Uterus (tissue), 4 donors: ENCODE data around the gene ALKBH7. TPM values are rescaled to one million over a fixed set of nuclear protein-coding genes. Genes with fewer than 3 reads are reported as not detected.
A peak's percentile ranks its signal among the peaks of the same experiment; 100 is the strongest.
"Not testable (repeated sequence)": the region's sequence is repeated elsewhere in the genome, so short reads cannot be mapped to it uniquely, and the experiment has no call there.

Experiments
- DNase-seq, 2 donors: peaks; one replicate each; pipeline ENCODE4 v3.0.0-alpha.2; 2019 to 2020
- H3K27ac ChIP-seq, 2 donors: fragments of 200-600 bp; sonication (generic); 1 replicate in 1 of 2; 2 replicates in 1 of 2; pipeline ENCODE4 v1.5.1; 2016 to 2018
- H3K27me3 ChIP-seq, 2 donors: fragments of 200-600 bp; sonication (generic); one replicate each; pipeline ENCODE4 v1.5.1; 2018 to 2019; ENCODE audit warnings: control low read depth in 1 of 2
- H3K36me3 ChIP-seq, 2 donors: fragments of 200-600 bp; sonication (generic); one replicate each; pipeline ENCODE4 v1.5.1; 2019; ENCODE audit warnings: control low read depth in 1 of 2
- H3K4me1 ChIP-seq, 2 donors: fragments of 200-600 bp; sonication (generic); one replicate each; pipeline ENCODE4 v1.5.1; 2018 to 2019; ENCODE audit warnings: control low read depth in 1 of 2
- H3K4me3 ChIP-seq, 2 donors: fragments of 200-600 bp; sonication (generic); 1 replicate in 1 of 2; 2 replicates in 1 of 2; pipeline ENCODE4 v1.5.1; 2018 to 2019; ENCODE audit warnings: mild to moderate bottlenecking in 1 of 2
- H3K9me3 ChIP-seq, 2 donors: fragments of 200-600 bp; sonication (generic); one replicate each; pipeline ENCODE4 v1.5.1; 2019; ENCODE audit warnings: control low read depth in 1 of 2
- POLR2A ChIP-seq, 2 donors: fragments of 450-650 bp; IDR thresholded peaks; one replicate each; pipeline ENCODE4 v1.6.1; 2016; ENCODE audit warnings: antibody characterized with exemption in 2 of 2, mild to moderate bottlenecking in 1 of 2, moderate library complexity in 1 of 2
- intact Hi-C: fragments of 100-400 bp; cut with DNase I; formaldehyde crosslinking; loops from one replicate; pipeline ENCODE4 v1.15.1; 2023; ENCODE audit warnings: low total_unique reads
- total RNA-seq, 4 donors: library from RNA; depleted of rRNA in 3 of 4; stranded (reverse); fragments of >200 nt in 3 of 4; gene quantifications; one replicate each; pipeline versions ENCODE4 v1.1.0 to v1.2.4, GENCODE V29; 2014 to 2023
- TF ChIP-seq, protein P1 (sequence below), 4 experiments: fragments of 200-600 bp in 2 of 4; fragments of 450-650 bp in 2 of 4; sonication (generic) in 2 of 4; IDR thresholded peaks; one replicate each; pipeline ENCODE4 v1.5.1; 2016 to 2019; ENCODE audit warnings: antibody characterized with exemption in 4 of 4, mild to moderate bottlenecking in 2 of 4, moderate library complexity in 1 of 4
- donor health status: DM: yes; HTN: yes; CAD: no.

Gene ALKBH7
- total RNA-seq, 4 donors from 2014 or later = 17.4 to 84.8 (median 42.7) TPM

DNA sequence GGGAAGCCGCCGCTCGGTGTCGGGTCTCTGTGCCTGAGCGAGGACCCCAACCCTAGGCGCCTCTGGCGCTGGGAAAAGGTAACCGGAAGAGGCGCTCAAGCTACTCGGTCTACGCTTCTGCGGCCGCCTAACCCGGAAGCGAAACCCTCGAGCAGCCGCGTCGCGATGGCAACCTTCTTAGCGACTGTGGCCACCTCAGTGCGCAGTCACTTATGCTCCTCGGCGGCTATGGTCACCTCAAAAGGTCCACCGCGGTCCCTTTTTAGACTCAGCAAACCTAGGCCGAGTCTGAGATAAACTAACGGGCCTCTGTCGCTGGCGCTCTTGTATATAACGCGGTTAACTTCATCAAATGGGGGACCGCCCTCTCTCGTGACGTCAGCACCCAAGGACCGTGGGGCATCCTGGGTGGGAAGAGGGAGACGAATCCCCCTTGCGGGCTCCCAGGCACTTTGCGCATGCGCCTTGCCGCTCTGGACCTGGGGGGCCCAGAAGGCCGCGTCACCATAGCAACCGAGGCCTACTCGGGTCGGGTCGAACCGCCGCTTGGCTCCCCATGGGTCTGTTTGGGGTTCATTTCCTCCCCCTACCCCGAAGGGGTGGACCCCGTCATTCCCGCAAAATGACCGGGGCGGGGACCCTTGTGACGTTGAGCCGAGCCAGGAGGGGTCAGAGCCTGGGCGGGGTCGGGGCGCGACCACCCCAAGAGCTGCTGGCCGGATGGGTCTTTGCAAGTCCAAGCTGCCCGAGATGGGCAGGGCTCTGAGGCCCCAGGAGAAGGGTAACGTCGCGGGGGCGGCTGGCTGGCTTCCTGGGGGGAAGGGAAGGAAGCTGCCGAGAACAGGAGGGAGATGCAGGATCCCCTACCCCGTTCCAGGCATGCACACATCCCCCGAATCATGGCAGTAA lies 20.7 kb downstream of the ALKBH7 start, which contains the start of gene GTF2F1:
Gene GTF2F1, minus strand, starts transcription at position 91 of the 909 bp plus-strand sequence. CDS start 169 bp downstream, outside the sequence.
- Histone ChIP-seq H3K27ac (peak within 1 kb of the TSS; percentile 94 to 98), H3K36me3 (no peaks in the 10 kb centered on the region), H3K27me3 (no peaks in the 10 kb centered on the region), H3K4me1 (peaks cover 0 to 8% of the 10 kb centered on the region in 2 donors), H3K9me3 (no peaks in the 10 kb centered on the region), H3K4me3 (peak within 1 kb of the TSS; percentile 80 to 96)
- intact Hi-C loops = no loop called here
- DNase-seq = peak; percentile 96 to 97
- peak in 1 of 2 donors; percentile 55 for TF ChIP-seq POLR2A (IDR thresholded peaks at IDR 0.05)
- TF ChIP-seq, protein P1, sequence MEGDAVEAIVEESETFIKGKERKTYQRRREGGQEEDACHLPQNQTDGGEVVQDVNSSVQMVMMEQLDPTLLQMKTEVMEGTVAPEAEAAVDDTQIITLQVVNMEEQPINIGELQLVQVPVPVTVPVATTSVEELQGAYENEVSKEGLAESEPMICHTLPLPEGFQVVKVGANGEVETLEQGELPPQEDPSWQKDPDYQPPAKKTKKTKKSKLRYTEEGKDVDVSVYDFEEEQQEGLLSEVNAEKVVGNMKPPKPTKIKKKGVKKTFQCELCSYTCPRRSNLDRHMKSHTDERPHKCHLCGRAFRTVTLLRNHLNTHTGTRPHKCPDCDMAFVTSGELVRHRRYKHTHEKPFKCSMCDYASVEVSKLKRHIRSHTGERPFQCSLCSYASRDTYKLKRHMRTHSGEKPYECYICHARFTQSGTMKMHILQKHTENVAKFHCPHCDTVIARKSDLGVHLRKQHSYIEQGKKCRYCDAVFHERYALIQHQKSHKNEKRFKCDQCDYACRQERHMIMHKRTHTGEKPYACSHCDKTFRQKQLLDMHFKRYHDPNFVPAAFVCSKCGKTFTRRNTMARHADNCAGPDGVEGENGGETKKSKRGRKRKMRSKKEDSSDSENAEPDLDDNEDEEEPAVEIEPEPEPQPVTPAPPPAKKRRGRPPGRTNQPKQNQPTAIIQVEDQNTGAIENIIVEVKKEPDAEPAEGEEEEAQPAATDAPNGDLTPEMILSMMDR (IDR thresholded peaks at IDR 0.05) = peak in 2 of 4 experiments; percentile 2 to 24

DNA sequence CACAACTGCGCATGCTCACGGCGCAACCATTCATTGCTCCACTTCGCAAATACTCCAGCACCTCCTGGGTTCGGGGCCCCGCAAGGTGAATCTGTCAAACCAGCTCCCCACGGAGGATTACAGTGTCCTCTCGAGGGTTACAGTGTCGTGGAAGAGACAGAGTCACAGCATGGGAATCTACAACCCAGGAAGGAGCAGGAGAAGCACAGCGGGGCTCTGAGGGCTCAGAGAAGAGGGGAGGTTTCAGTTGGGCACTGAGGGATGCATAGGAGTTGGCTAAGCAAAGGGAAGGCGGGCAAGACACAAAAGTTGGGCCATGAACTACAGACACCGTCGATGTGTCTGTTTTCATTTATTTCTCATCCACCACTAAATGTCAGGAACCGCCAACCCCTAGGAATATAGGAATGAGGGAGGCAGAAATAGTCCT lies 21.4 kb downstream of the ALKBH7 start:
- Histone ChIP-seq H3K36me3 (no peaks in the 10 kb centered on the region), H3K27ac (peak overlapping the region; percentile 94 to 98), H3K27me3 (no peaks in the 10 kb centered on the region), H3K4me1 (peaks cover 0 to 8% of the 10 kb centered on the region in 2 donors), H3K4me3 (peak overlapping the region; percentile 80 to 96), H3K9me3 (no peaks in the 10 kb centered on the region)
- intact Hi-C loops = no loop called here
- DNase-seq = no peak
- TF ChIP-seq, protein P1 (IDR thresholded peaks at IDR 0.05) = no peak
- TF ChIP-seq POLR2A (IDR thresholded peaks at IDR 0.05) = no peak

DNA sequence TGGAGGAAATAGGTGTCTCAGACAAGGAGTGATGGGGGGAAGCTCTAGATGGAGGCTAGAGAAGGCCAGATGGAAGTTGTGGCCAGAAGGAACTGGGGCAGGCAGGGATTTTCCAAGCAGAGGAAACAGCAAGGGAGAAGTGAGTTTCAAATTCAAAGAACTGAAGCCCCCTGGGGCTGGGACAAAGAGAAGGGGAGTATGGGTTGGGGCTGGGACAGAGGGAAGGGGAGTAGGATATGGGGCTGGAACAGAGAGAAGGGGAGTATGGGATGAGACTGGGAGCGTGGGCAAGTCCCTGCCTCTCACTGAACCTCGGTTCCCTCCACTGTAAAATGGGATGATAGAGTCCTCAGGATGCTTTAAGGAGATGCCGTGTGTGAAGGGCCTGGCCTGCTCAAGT lies 22.2 kb downstream of the ALKBH7 start:
- no peak for TF ChIP-seq POLR2A (IDR thresholded peaks at IDR 0.05)
- TF ChIP-seq, protein P1 (IDR thresholded peaks at IDR 0.05) = no peak
- intact Hi-C loops = no loop called here

DNA sequence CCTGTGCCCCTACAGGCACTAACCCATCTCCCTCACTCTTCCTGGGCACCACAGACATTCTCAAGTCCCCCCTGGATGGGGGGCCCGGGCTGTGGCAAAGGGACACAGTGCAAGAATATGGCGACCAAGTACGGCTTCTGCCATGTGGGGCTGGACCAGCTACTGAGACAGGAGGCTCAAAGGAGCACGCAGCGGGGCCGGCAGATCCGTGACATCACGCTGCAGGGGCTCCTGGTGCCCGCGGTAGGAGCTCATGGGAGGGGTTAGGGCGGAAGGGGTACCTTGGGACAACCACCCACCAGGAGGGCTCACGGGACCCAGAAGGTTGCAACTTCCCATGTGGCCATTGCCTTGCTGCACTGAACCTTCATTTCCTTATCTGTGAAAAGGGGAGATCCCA lies 23.7 kb downstream of the ALKBH7 start:
- Histone ChIP-seq H3K9me3 (no peaks in the 10 kb centered on the region), H3K27ac (no peak overlapping the region), H3K4me3 (no peak overlapping the region), H3K4me1 (peaks cover 0 to 8% of the 10 kb centered on the region in 2 donors), H3K36me3 (no peaks in the 10 kb centered on the region), H3K27me3 (no peaks in the 10 kb centered on the region)
- TF ChIP-seq POLR2A (IDR thresholded peaks at IDR 0.05) = no peak
- TF ChIP-seq, protein P1 (IDR thresholded peaks at IDR 0.05) = no peak
- DNase-seq = no peak
- intact Hi-C loops = no loop called here

More for the DNA sequence above, 22.2 kb downstream of the ALKBH7 start:
- Histone ChIP-seq H3K4me1 (peaks cover 0 to 8% of the 10 kb centered on the region in 2 donors), H3K4me3 (no peak overlapping the region), H3K9me3 (no peaks in the 10 kb centered on the region), H3K36me3 (no peaks in the 10 kb centered on the region), H3K27ac (no peak overlapping the region), H3K27me3 (no peaks in the 10 kb centered on the region)
- DNase-seq = no peak

DNA sequence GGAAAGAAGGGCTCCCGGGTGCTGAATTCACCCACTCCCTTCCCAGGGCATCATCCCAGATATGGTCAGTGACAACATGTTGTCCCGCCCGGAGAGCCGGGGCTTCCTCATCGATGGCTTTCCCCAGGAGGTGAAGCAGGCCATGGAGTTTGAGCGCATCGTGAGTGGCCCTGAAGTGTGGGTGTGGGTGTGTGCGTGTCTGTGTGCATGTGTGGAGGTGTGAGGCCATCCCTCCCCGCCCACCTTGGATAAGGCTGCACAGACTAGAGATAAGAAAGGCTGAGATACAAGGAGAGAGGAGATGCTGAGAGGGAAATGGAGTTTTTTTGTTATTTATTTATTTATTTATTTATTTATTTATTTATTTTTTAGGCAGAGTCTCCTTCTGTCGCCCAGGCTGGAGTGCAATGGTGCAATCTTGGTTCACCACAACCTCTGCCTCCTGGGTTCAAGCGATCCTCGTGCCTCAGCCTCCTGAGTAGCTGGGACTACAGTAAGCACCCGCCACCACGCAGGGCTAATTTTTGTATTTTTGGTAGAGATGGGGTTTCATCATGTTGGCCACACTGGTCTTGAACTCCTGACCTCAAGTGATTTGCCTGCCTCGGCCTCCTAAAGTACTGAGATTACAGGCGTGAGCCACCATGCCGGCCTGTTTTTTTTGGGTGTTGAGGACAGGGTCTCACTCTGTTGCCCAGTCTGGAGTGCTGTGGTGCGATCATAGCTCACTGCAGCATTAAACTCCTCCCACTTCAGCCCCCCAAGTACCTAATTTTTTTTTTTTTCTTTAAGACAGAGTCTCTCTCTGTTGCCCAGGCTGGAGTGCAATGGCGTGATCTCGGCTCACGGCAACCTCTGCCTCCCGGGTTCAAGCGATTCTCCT lies 27.7 kb downstream of the ALKBH7 start:
- H3K27ac ChIP-seq, H3K9me3 ChIP-seq, H3K36me3 ChIP-seq, H3K27me3 ChIP-seq, H3K4me1 ChIP-seq, DNase-seq, H3K4me3 ChIP-seq, intact Hi-C loops: not testable (repeated sequence)
